Fibroblast of lung (primary cell): ENCODE measurements around the gene C10orf62.

ENCODE experiments used
- CTCF ChIP-seq, 2 donors: IDR thresholded peaks in 1 of 2; conservative IDR thresholded peaks in 1 of 2; 1 replicate in 1 of 2; 2 replicates in 1 of 2; pipeline ENCODE4 v1.5.1; 2011 to 2012; ENCODE audit warnings: low read length in 2 of 2, control low read depth in 1 of 2, inconsistent platforms in 1 of 2, low read depth in 1 of 2, mild to moderate bottlenecking in 1 of 2
- EZH2 ChIP-seq: IDR thresholded peaks from 2 replicates; pipeline ENCODE4 v1.5.1; 2012; ENCODE audit warnings: low read length, control low read depth, mild to moderate bottlenecking; ENCODE audit errors: missing control alignments

- no peak for TF ChIP-seq CTCF (conservative IDR thresholded peaks at IDR 0.05 in 1 of 2, IDR thresholded peaks at IDR 0.05 in 1 of 2; ENCODE audit: low read depth in 1 of 2, low read length in 2 of 2)
- no peak for TF ChIP-seq EZH2
Measured at GRCh38 chr10:97585439-97585811, 4.1 kb upstream of the C10orf62 start.
